Astrocyte of the cerebellum (primary cell): ENCODE measurements around the gene MUC21.

Experiments used
- DNase-seq: peaks from one replicate; pipeline ENCODE4 v3.0.0-alpha.2; 2011; ENCODE audit warnings: low read depth
- H3K4me3 ChIP-seq: 2 replicates; pipeline ENCODE4 v1.5.1; 2011; ENCODE audit warnings: mild to moderate bottlenecking, low read depth, low read length, moderate library complexity
- CTCF ChIP-seq: IDR thresholded peaks from 2 replicates; pipeline ENCODE4 v1.5.1; 2012; ENCODE audit warnings: low read length, low read depth, moderate library complexity, mild to moderate bottlenecking; ENCODE audit errors: missing control alignments
- in situ Hi-C: cut with HindIII; loops from 2 replicates; pipeline ENCODE4 v1.10.0; 2017; ENCODE audit warnings: low sequenced_read_pairs

Gene MUC21

GRCh38 chr6:30954631-30955366, 28.7 kb upstream of the MUC21 start:
- no peak for TF ChIP-seq CTCF
- peak overlapping the region; percentile 31 for H3K4me3 ChIP-seq
- no peak for DNase-seq
- in situ Hi-C loops, result loop anchor here (5.0 kb wide), 1 partner anchor 87 kb away; no protein-coding TSS in a partner anchor

- peak overlapping the region; percentile 31 for H3K4me3 ChIP-seq
- in situ Hi-C loops, result loop anchor here (5.0 kb wide), 1 partner anchor 88 kb away; no protein-coding TSS in a partner anchor
- no peak for TF ChIP-seq CTCF
- DNase-seq, result no peak
These were observed 28.0 kb upstream of the MUC21 start for GRCh38 chr6:30955367-30956042.

- in situ Hi-C loops, result loop anchor here (5.0 kb wide), 1 partner anchor 90 kb away; no protein-coding TSS in a partner anchor
- DNase-seq, result no peak
- TF ChIP-seq CTCF, result no peak
- no peak overlapping the region for H3K4me3 ChIP-seq
These were observed 25.8 kb upstream of the MUC21 start for GRCh38 chr6:30957716-30958115.

GRCh38 chr6:30960907-30961673, 22.4 kb upstream of the MUC21 start:
- no peak for DNase-seq
- no peak for TF ChIP-seq CTCF
- H3K4me3 ChIP-seq, result no peak overlapping the region
- in situ Hi-C loops, result no loop called here

GRCh38 chr6:30962716-30963115, 20.8 kb upstream of the MUC21 start:
- H3K4me3 ChIP-seq, result no peak overlapping the region
- DNase-seq, result no peak
- in situ Hi-C loops, result no loop called here
- no peak for TF ChIP-seq CTCF

- TF ChIP-seq CTCF, result no peak
- no peak overlapping the region for H3K4me3 ChIP-seq
- in situ Hi-C loops, result no loop called here
- DNase-seq, result peak; percentile 26
These were observed 19.9 kb upstream of the MUC21 start for GRCh38 chr6:30963641-30964040.
